ENCODE results near the gene TRIM47.

DNA sequence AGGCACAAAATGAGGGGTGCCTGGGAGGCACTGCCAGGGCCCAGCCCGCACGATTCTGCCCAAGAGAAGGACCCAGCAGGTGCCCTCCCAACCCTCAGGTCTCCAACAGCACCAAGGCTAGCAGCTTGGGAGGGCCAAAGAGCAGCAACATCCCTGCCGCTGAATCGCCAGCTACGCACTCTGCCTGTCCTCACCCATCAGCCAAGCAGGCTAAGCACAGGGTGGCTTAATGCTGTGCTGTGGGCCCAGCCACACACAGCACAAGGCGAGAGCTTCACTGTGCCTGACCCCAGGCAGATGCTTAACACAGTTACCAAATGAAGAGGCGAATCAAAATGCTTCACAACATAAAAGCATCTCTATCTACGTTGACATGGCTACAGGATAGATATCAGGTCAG, 36.9 kb upstream of the TRIM47 start:
- TF ChIP-seq, protein P1, sequence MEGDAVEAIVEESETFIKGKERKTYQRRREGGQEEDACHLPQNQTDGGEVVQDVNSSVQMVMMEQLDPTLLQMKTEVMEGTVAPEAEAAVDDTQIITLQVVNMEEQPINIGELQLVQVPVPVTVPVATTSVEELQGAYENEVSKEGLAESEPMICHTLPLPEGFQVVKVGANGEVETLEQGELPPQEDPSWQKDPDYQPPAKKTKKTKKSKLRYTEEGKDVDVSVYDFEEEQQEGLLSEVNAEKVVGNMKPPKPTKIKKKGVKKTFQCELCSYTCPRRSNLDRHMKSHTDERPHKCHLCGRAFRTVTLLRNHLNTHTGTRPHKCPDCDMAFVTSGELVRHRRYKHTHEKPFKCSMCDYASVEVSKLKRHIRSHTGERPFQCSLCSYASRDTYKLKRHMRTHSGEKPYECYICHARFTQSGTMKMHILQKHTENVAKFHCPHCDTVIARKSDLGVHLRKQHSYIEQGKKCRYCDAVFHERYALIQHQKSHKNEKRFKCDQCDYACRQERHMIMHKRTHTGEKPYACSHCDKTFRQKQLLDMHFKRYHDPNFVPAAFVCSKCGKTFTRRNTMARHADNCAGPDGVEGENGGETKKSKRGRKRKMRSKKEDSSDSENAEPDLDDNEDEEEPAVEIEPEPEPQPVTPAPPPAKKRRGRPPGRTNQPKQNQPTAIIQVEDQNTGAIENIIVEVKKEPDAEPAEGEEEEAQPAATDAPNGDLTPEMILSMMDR (conservative IDR thresholded peaks at IDR 0.05; ENCODE audit: low read depth, low read length), result no peak
- TF ChIP-seq EZH2 (IDR thresholded peaks at IDR 0.05; ENCODE audit: borderline replicate concordance, low read depth, low read length, poor library complexity, severe bottlenecking), result no peak

All from A673 (cell line).